Fibroblast of skin of back (primary cell): ENCODE data around the gene JAK3.
A peak's percentile ranks its signal among the peaks of the same experiment; 100 is the strongest.
"Not testable (repeated sequence)": the region's sequence is repeated elsewhere in the genome, so short reads cannot be mapped to it uniquely, and the experiment has no call there.

Source experiments
- DNase-seq: peaks from one replicate; pipeline ENCODE4 v3.0.0-alpha.2; 2013

JAK3 gene

DNA sequence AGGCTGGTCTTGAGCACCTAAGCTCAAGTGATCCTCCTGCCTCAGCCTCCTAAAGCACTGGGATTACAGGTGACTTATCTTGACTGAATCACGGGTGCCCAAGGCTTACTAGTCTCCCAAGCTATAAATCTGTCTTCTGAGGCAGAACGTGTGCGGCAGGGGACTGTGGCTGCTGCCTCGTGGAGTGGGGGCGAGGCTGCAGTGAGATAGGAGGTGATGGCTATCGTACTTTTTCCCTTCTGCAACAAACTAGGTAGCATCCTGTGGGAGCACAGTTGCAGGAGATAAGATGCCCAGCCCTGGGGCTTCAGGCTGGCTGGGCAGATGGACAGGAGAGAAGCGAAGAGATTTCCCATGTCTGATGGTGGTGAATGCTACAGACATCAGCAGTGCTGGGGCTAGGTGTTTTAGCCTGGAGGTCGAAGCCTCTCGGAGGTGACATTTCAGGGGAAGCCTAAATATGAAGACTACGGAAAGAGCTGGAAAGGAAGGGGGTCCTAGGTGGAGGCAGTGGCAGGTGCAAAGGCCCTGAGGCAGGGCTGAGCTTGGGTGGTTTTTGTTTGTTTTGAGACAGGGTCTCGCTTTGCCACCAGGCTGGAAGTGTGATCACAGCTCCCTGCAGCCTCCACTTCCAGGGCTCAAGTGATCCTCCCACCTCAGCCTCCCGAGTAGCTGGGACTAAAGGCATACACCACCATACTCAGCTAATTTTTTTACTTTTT lies 45.5 kb downstream of the JAK3 start:
- DNase-seq = no peak

DNA sequence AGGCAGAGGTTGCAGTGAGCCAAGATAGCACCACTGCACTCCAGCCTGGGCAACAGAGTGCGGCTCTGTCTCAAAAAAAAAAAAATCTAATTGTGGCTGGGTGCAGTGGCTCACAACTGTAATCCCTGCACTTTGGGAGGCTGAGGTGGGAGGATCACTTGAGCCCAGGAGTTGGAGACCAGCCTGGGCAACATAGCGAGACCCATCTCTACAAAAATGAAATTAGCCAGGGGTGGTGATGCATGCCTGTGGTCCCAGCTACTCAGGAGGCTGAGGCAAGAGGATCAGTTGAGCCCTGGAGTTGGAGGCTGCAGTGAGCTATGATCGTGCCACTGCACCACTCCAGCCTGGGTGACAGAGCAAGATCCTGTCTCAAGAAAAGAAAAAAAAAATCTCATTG lies 49.2 kb downstream of the JAK3 start:
- not testable (repeated sequence) for DNase-seq

DNA sequence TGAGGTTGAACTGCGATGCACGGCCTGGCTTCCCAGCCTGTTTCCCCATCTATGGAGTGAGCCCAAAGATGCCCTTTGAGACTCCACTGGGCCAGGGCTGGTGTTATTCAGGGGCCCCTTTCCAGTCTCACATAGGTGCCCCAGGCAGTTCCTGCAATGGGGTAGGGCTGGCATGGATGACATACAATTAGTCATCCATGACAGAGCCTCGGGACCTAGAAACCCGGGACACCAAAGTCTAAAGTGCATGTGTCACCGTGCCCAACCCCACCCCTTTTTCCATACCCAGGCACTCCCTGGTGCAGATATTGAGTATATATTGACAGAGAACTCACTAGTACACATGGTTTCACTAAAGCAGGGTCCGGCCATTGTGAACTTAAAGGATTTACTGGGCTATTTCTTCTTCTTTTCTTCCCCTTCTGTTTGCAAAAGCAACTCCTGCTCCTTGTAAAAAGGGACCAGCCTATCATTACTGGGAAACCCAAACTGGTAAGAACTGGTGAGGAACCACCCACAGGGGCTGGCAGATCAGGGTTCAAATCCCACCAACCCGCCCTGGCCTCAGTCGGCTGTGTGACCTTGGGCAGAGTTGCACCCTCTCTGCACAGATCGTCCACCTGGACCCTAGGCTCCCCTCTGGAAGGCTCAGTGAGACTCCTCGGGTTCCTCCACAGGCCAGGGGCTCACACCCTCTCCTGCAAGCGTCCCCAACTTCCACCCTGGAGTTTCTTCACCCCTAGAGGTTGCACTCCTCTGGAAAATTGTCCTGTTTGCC lies 50.2 kb downstream of the JAK3 start:
- DNase-seq = peak; percentile 64

DNA sequence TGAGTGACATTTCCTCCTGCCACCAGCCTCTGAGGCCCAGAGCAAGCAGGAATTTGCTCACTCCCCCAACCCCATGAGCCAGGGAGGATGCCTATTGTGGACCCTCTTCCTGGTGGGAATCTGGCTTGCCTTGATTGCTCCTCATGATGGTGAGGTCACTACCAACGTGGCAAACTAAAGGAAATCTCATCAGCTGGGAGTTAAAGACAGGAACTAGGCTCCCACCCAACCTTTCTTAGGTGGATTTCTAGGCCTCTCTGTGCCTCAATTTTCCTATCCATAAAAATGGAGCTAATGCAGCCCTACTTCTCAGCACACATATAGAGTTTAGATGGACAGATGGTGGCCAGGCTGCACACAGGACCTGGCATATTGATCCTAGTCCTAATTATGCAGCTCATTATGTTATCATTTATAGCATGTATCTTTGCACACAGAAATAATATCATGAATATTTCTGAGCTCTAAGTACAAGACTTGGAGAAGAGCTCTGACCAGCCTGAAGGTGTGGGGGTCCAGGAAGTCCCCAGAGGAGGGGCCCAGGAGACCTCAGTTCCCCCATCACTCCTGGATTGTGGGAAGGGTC lies 50.9 kb downstream of the JAK3 start:
- DNase-seq = no peak

DNA sequence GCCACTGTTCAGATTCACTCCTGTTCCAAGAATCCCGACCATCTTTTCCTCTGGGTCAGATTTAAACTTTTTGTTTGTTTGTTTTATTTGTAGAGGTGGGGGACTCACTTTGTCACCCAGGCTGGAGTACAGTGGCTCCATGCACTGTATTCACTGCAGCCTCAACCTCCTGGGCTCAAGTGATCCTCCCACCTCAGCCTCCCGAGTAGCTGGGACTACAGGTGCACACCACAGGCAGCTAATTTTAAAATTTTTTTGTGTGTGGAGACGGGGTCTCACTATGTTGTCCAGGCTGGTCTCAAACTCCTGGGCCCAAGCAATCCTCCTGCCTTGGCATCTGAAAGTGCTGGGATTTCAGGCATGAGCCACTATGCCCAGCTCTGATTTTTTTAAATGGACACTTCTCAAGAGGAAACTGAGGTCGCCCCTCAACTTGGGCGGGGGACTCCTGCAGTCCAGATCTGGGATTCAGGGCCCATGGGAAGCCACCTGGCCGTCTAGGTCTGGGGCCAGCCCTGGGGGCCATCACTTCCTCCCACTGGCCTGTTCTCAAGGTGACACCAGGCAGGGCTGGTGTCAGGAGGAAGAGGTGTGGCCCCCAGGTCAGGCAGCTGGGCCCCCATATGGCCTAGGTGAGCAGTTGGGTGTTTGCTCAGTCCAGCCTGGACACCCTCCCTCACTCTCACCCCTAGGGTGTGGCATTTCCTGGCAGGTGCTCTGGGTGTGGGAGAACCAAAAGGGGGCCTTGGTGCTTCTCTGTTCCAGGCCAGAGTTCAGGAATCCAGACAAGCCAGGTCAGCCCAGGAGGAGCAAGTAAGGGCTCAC lies 51.6 kb downstream of the JAK3 start:
- DNase-seq = no peak

DNA sequence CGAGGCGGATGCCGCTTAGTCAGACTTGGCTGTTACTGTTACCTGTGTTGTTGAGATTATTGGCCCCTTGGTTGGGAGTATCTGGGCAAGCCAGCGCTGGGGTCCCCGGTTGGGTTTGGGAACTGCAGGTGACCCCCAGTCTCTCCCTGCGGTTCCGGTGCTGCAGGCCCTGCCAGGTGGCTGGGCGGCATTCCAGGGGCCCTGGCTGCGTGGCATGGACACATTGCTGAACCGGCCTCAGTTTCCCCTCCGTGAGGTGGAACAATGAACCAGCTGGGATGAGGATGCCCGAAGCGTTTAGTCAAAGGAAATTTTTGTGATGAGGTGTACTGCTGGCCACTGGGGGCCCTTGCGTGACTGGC lies 52.3 kb downstream of the JAK3 start:
- DNase-seq = no peak

DNA sequence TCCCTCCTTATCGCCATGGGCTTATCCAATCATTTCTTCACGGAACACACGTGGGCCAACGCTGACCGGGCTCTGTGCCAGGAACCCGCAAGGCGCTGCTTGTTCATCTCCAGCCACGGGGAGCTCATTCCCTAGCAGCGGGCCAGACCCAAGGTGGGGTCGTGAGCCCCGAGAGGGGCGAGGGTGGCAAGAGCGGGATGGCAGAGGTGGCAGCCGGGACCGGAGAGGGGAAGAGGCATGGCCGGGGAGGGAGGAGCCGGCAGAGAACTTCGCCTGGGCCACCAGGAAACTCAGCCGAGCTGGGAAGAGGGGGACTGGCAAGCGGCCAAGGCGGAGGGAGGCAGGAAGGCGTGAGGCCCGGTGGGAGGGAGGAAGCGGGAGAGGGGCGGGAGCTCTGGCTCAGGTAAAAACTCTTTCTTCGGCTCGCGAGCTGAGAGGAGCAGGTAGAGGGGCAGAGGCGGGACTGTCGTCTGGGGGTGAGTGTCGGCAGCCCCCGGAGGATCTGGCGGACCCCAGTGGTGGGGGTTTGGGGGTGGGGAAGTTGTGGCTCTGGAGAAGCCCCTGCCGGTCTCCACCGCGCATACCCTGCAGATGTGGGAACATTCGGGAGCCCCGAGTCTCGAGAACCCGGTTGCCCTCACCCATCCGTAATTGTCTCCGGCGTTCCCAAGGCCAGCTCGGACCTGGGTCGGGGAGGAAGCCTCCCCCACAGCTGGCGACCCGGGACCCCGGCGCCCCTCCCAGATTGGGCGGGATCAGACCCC lies 52.9 kb downstream of the JAK3 start, which contains the start of gene B3GNT3:
Gene B3GNT3, plus strand, starts transcription at position 408 of the 764 bp plus-strand sequence. CDS start 12,670 bp downstream, outside the sequence.
- peak; percentile 29 for DNase-seq

DNA sequence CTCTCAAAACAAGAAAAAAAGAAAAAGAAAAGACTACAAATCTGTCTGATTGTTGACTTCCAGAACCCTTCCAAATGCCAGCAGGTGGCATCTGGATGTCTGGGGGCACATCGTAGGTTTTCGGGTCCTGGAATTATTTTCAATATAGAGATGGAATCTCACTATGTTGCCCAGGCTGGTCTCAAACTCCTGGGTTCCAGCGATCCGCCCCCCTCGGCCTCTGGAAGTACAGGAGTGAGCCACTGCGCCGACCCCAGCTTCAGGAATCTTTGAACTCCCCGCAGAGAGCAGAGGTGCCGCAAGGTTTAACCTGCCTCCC lies 53.4 kb downstream of the JAK3 start:
- no peak for DNase-seq

DNA sequence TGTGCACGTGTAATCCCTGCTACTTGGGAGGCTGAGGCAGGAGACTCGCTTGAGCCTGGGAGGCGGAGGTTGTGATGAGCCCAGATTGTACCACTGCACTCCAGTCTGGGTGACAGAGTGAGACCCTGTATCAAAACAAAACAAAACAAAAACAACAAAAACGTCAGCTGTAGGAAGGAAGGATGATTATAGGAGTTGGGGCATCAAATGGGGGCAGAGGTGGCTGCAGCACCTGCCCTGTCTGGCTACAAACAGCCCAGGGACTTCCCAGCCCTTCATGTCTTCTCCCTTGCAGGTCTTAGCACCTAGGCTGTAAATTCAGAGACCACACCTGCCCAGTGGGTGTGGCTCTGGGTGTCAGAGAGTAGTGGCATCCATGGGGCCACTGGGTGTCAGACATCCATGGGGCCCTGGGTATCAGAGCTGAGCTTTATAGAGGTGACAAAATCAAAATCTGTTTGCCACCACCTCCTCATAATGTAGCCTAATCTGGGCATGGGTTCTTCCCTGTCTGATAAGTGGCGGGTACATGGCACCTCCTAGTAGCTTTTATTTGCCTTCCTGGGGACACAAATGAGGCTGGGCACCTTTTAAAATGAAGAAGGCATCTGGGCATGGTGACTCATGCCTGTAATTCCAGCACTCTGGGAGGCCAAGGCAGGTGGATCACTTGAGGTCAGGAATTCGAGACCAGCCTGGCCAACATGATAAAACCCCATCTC lies 57.6 kb downstream of the JAK3 start:
- DNase-seq = no peak

DNA sequence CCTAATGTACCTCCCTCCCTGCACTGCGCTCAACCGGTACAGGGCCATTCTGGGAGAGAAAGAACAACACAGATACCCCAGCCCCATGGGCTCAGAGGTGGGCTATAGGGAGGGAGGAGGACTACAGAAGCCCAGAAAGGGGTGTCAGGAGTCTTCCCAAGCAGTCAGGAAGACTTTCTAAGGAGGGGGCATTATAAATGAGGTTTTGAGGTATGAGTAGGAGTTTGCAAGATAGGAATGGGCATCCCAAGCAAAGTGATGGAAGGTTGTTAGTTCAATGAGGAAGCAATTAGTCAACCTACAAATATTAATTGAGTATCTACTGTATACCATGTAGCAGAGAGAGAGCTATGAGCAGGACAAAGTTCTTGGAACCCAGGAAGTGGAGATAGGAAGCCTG lies 59.1 kb downstream of the JAK3 start:
- DNase-seq = no peak

DNA sequence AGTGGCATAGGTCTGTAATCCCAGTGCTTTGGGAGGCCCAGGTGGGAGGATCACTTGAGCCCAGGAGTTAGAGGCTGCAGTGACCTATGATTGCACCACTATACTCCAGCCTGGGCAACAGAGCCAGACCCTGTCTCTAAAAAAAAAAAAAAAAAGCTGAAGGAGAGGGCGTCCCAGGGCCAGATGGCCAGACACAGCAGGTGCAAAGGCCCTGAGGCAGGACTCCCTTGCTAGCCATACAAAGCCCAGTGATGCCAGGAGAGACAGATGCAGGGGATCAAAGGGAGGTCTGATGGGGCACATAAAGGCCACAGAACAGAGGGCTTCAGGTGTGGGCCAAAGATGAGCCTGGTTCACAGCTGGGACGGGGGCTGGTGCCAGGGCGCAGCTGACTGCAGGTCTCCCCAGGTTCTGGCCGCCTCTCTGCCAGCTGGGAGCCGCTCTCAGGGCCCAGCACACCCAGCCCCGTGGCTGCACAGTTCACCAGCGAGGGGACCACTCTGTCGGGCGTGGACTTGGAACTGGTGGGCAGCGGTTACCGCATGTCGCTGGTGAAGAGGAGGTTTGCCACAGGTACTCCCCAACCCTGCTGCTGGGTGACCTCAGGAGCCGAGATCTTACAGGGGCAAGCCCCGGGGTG lies 60.4 kb downstream of the JAK3 start:
- DNase-seq = no peak

DNA sequence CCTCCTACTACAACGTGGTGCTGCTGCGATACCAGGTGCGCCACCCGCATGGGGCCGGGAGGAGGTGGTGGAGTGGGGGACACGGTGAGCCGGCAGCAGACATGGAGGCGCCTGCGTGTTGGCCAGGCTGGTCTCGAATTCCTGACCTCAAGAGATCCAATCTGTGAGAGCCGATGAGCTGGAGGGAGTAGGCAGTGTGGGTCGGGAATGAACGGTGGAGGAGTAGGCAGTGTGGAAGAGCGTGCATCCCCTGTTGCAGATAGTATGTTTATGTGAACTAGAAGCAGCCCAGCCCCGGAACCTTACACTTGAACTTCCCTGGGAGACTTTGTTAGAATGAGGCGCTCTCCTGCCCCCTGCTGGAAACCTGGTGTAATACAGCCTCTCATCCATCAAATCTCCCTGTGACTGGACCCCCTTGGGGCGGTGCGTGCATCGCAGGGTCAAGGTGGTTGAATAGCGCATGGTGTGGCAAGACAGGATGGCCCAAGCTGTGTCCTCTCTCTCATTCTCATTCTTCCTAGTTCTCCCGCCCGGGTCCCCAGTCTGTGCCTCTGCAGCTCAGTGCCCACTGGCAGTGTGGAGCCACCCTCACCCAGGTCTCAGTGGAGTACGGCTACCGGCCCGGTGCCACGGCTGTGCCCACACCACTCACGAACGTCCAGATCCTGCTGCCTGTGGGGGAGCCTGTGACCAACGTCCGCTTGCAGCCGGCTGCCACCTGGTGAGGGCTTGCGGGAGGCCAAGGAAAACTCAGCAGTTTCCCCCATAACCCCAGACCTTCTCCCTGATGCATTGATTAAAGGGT lies 63.4 kb downstream of the JAK3 start:
- DNase-seq = peak; percentile 55

DNA sequence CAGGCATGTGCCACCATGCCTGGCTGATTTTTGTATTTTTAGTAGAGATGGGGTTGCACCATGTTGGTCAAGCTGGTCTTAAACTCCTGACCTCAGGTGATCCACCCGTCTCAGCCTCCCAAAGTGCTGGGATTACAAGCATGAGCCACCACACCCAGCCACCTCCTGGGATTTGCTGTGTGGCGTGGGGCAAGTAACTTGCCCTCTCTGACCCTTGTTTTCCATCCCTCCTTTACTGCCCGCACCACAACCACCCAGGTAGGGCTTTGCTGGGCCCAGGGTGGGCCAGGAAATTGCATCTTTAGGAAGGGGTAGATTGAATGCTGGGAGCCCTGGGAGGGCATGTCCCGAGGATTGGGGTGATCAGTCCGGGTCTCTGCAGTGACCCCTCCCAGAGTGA lies 64.1 kb downstream of the JAK3 start:
- DNase-seq = not testable (repeated sequence)

DNA sequence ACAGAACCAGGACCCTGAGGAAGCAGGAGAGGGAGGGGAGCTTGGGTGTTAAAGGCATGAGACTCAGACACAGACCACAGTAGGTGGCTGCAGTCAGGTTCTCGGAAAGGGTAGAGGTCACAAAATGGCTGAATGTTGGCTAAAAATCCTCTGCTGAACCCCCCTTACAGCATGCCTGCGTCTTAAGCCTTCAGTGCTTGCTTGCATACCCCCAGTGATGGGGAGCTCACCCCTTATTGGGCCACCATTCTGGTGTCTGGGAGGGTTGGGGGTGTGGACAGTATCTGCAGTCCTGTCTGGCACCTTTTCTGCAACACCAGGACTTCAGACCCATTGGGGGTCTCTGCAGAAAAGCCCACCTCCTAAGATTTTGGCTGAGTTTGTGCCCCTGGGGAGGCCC lies 67.0 kb downstream of the JAK3 start:
- no peak for DNase-seq

DNA sequence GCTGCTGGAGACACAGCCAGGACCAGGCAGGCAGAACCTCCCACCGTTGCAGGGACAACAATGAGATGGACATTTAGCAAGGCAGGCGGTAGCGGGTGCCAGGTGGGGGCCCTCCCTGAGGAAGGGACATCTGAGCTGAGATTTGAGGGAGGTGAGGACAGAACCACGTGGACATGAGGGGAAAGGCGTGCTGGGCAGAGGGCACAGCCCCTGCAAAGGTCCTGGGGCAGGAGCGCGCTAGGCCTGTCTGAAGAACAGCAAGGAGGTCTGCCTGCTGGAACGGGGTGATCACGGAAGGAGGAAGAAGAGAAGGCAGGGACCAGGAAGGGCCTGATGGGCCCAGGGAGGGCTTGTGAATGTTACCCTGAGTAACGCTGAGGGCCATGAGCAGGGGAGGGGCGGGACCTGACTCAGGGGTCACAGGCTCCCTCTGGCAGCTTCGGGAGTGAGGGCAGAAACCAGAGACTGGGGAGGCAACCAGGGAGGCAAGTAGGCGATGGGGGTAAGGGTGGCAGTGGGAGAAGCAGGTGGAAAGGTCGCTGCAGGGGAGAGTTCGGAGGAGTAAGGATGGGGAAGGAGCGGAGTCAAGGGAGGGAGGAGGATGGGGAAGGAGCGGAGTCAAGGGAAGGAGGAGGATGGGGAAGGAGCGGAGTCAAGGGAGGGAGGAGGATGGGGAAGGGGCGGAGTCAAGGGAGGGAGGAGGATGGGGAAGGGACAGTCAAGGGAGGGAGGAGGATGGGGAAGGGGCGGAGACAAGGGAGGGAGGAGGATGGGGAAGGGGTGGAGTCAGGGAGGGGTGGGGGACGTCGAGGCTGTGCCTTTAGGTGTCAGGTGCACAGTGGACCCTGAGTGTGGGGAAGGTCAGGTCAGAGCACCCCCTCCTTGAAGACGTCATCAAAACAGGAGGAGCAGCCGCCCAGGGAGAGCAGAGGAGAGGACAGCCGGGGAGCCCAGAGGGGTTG lies 68.5 kb downstream of the JAK3 start:
- peak; percentile 49 for DNase-seq

DNA sequence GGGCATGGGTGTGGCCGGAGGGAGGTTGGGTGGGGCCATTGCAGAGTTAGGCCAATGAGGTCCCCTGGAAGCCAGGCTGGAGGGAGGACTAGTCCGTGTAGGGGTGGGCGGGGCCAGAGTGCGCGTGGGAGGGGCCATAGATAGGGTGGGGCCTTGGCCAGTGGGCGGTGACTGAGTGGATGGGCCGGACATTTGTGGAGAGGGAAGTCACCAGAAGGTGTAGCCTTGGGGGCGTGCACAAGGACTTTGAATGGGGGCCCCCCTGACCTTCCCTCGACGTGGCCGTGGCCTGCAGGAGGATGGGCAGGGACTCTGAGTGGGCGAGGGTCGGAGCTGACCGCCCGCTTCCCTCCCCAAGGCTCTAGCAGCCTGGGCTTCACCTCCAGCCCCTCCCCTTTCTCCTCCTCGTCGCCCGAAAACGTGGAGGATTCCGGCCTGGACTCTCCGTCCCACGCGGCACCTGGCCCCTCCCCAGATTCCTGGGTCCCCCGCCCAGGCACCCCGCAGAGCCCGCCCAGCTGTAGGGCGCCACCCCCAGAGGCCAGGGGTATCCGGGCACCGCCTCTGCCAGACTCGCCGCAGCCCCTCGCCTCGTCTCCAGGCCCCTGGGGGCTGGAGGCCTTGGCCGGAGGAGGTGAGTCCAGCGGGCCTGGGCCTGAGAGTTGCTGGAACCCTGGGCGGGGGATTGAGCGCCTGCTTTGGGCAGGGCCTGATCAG lies 69.4 kb downstream of the JAK3 start:
- DNase-seq = peak; percentile 40

DNA sequence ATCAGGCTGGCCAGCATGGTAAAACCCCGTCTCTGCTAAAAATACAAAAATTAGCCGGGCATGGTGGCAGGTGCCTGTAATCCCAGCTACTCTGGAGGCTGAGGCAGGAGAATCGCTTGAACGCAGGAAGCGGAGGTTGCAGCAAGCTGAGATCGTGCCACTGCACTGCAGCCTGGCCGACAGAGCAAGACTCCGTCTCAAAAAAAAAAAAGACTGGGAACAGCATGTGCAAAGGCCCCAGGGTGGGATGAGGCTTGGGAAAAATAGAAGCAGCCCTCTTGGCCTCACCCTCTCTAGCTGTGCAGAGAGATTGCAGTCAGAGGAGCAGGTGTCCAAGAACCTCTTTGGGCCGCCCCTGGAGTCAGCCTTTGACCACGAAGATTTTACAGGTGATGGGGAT lies 69.9 kb downstream of the JAK3 start:
- DNase-seq = not testable (repeated sequence)
